ENCODE data around the gene CA5B. TPM values are rescaled to one million over a fixed set of nuclear protein-coding genes. Genes with fewer than 3 reads are reported as not detected.
A peak's percentile ranks its signal among the peaks of the same experiment; 100 is the strongest.
"Not testable (repeated sequence)": the region's sequence is repeated elsewhere in the genome, so short reads cannot be mapped to it uniquely, and the experiment has no call there.

The CA5B gene
- polyA plus RNA-seq, 3 donors from 2014 or later = 66.3 to 79.1 (median 73.4) TPM

GRCh38 chrX:15731368-15731767 lies 6.7 kb upstream of the CA5B start:
- not testable (repeated sequence) for H3K36me3 Mint-ChIP-seq; H3K27me3 Mint-ChIP-seq (ENCODE audit: low read depth in 3 of 3); H3K9me3 Mint-ChIP-seq; H3K4me3 Mint-ChIP-seq; H3K27ac Mint-ChIP-seq; DNase-seq; H3K4me1 Mint-ChIP-seq

GRCh38 chrX:15737190-15737958 lies 696 bp upstream of the CA5B start:
- H3K9me3 Mint-ChIP-seq = no peaks in the 10 kb centered on the region
- H3K36me3 Mint-ChIP-seq = peaks cover 6 to 8% (median 7%) of the 10 kb centered on the region in 3 donors
- H3K27me3 Mint-ChIP-seq (ENCODE audit: low read depth in 3 of 3) = peaks cover 5 to 11% (median 7%) of the 10 kb centered on the region in 3 donors
- H3K27ac Mint-ChIP-seq = peak overlapping the region; percentile 85 to 96 (median 94)
- peaks cover 50 to 55% of the 10 kb centered on the region in 2 donors for H3K4me1 Mint-ChIP-seq
- no peak for DNase-seq
- H3K4me3 Mint-ChIP-seq = peak overlapping the region; percentile 91 to 98 (median 96)

- Mint-ChIP-seq H3K27ac (peak overlapping the region in 5 of 6 donors; percentile 37 to 96 (median 94)), H3K27me3 (ENCODE audit: low read depth in 3 of 3) (peaks cover 5 to 11% (median 7%) of the 10 kb centered on the region in 3 donors), H3K4me1 (peaks cover 65 to 74% of the 10 kb centered on the region in 2 donors), H3K9me3 (no peaks in the 10 kb centered on the region), H3K36me3 (peaks cover 19 to 29% (median 19%) of the 10 kb centered on the region in 3 donors), H3K4me3 (peak overlapping the region; percentile 91 to 98 (median 96))
- DNase-seq = no peak
Measured at GRCh38 chrX:15739886-15740285, 1.8 kb downstream of the CA5B start.

- Mint-ChIP-seq H3K27ac (peak overlapping the region; percentile 19 to 91 (median 60)), H3K4me3 (peak overlapping the region in 1 of 5 donors; percentile 4), H3K27me3 (ENCODE audit: low read depth in 3 of 3) (peaks cover 0 to 4% (median 0%) of the 10 kb centered on the region in 3 donors), H3K4me1 (peaks cover 83 to 91% of the 10 kb centered on the region in 2 donors), H3K9me3 (no peaks in the 10 kb centered on the region), H3K36me3 (peaks cover 19 to 48% (median 23%) of the 10 kb centered on the region in 3 donors)
- no peak for DNase-seq
Measured at GRCh38 chrX:15744181-15744867, 6.3 kb downstream of the CA5B start.

- Mint-ChIP-seq H3K9me3 (no peaks in the 10 kb centered on the region), H3K36me3 (peaks cover 19 to 48% (median 23%) of the 10 kb centered on the region in 3 donors), H3K4me3 (peak overlapping the region in 1 of 5 donors; percentile 1), H3K4me1 (peaks cover 83 to 91% of the 10 kb centered on the region in 2 donors), H3K27ac (peak overlapping the region in 4 of 6 donors; percentile 18 to 81 (median 44)), H3K27me3 (ENCODE audit: low read depth in 3 of 3) (peaks cover 0 to 4% (median 2%) of the 10 kb centered on the region in 3 donors)
- no peak for DNase-seq
Measured at GRCh38 chrX:15745179-15745578, 7.1 kb downstream of the CA5B start.

- H3K4me3 Mint-ChIP-seq, DNase-seq, H3K9me3 Mint-ChIP-seq: not testable (repeated sequence)
- Mint-ChIP-seq H3K4me1 (peaks cover 91 to 97% of the 10 kb centered on the region in 2 donors), H3K27me3 (ENCODE audit: low read depth in 3 of 3) (peaks cover 8 to 10% (median 10%) of the 10 kb centered on the region in 3 donors), H3K36me3 (peaks cover 18 to 49% (median 25%) of the 10 kb centered on the region in 3 donors), H3K27ac (peak overlapping the region in 5 of 6 donors; percentile 53 to 98 (median 63))
Measured at GRCh38 chrX:15746651-15747050, 8.6 kb downstream of the CA5B start.

- H3K9me3 Mint-ChIP-seq = no peaks in the 10 kb centered on the region
- H3K4me3 Mint-ChIP-seq = peak overlapping the region in 1 of 5 donors; percentile 60
- peaks cover 10 to 43% (median 22%) of the 10 kb centered on the region in 3 donors for H3K36me3 Mint-ChIP-seq
- DNase-seq = no peak
- H3K27me3 Mint-ChIP-seq (ENCODE audit: low read depth in 3 of 3) = peaks cover 10 to 14% (median 10%) of the 10 kb centered on the region in 3 donors
- peak overlapping the region in 5 of 6 donors; percentile 72 to 98 (median 92) for H3K27ac Mint-ChIP-seq
- H3K4me1 Mint-ChIP-seq = peaks cover 92 to 97% of the 10 kb centered on the region in 2 donors
Measured at GRCh38 chrX:15747626-15748173, 9.6 kb downstream of the CA5B start.

- H3K27ac Mint-ChIP-seq = peak overlapping the region; percentile 96 to 100 (median 98)
- H3K27me3 Mint-ChIP-seq (ENCODE audit: low read depth in 3 of 3) = peaks cover 10 to 14% (median 10%) of the 10 kb centered on the region in 3 donors
- H3K9me3 Mint-ChIP-seq = no peaks in the 10 kb centered on the region
- H3K4me3 Mint-ChIP-seq = peak overlapping the region; percentile 73 to 87 (median 83)
- no peak for DNase-seq
- peaks cover 6 to 38% (median 13%) of the 10 kb centered on the region in 3 donors for H3K36me3 Mint-ChIP-seq
- H3K4me1 Mint-ChIP-seq = peaks cover 92 to 97% of the 10 kb centered on the region in 2 donors
Measured at GRCh38 chrX:15748841-15749240, 10.8 kb downstream of the CA5B start.

- peak; percentile 50 to 62 (median 60) for DNase-seq
- H3K36me3 Mint-ChIP-seq = peaks cover 6 to 33% (median 8%) of the 10 kb centered on the region in 3 donors
- H3K9me3 Mint-ChIP-seq = no peaks in the 10 kb centered on the region
- peak overlapping the region; percentile 96 to 100 (median 98) for H3K27ac Mint-ChIP-seq
- H3K27me3 Mint-ChIP-seq (ENCODE audit: low read depth in 3 of 3) = peaks cover 10 to 17% (median 10%) of the 10 kb centered on the region in 3 donors
- peaks cover 93 to 97% of the 10 kb centered on the region in 2 donors for H3K4me1 Mint-ChIP-seq
- peak overlapping the region; percentile 73 to 87 (median 83) for H3K4me3 Mint-ChIP-seq
Measured at GRCh38 chrX:15749642-15750610, 11.9 kb downstream of the CA5B start.

- Mint-ChIP-seq H3K36me3 (peaks cover 6 to 28% (median 8%) of the 10 kb centered on the region in 3 donors), H3K9me3 (no peaks in the 10 kb centered on the region), H3K4me1 (peaks cover 92 to 95% of the 10 kb centered on the region in 2 donors), H3K4me3 (peak overlapping the region; percentile 73 to 87 (median 83)), H3K27me3 (ENCODE audit: low read depth in 3 of 3) (peaks cover 10 to 17% (median 10%) of the 10 kb centered on the region in 3 donors), H3K27ac (peak overlapping the region; percentile 96 to 100 (median 98))
- peak in 2 of 3 donors; percentile 38 to 56 for DNase-seq
Measured at GRCh38 chrX:15750611-15751154, 12.6 kb downstream of the CA5B start.

- Mint-ChIP-seq H3K9me3 (no peaks in the 10 kb centered on the region), H3K4me3 (peak overlapping the region; percentile 73 to 87 (median 83)), H3K27me3 (ENCODE audit: low read depth in 3 of 3) (peaks cover 10 to 17% (median 10%) of the 10 kb centered on the region in 3 donors), H3K36me3 (peaks cover 11 to 29% (median 12%) of the 10 kb centered on the region in 3 donors), H3K27ac (peak overlapping the region; percentile 96 to 100 (median 98)), H3K4me1 (peaks cover 92 to 99% of the 10 kb centered on the region in 2 donors)
- DNase-seq = peak; percentile 83 to 87 (median 85)
Measured at GRCh38 chrX:15751155-15751819, 13.2 kb downstream of the CA5B start.

- peak overlapping the region in 1 of 5 donors; percentile 6 for H3K4me3 Mint-ChIP-seq
- no peak for DNase-seq
- peaks cover 11 to 23% (median 13%) of the 10 kb centered on the region in 3 donors for H3K36me3 Mint-ChIP-seq
- H3K9me3 Mint-ChIP-seq = no peaks in the 10 kb centered on the region
- H3K27ac Mint-ChIP-seq = peak overlapping the region; percentile 48 to 100 (median 88)
- peaks cover 85 to 93% of the 10 kb centered on the region in 2 donors for H3K4me1 Mint-ChIP-seq
- H3K27me3 Mint-ChIP-seq (ENCODE audit: low read depth in 3 of 3) = peaks cover 8 to 17% (median 12%) of the 10 kb centered on the region in 3 donors
Measured at GRCh38 chrX:15755091-15755490, 17.0 kb downstream of the CA5B start.

Measured in immature natural killer cell (primary cell).